ENCODE measurements around the gene DNAJB9. TPM values are rescaled to one million over a fixed set of nuclear protein-coding genes. Genes with fewer than 3 reads are reported as not detected.

DNAJB9 gene
- total and polyA plus RNA-seq, 8 donors, result 26.2 to 34.3 (median 31.4) TPM

DNA sequence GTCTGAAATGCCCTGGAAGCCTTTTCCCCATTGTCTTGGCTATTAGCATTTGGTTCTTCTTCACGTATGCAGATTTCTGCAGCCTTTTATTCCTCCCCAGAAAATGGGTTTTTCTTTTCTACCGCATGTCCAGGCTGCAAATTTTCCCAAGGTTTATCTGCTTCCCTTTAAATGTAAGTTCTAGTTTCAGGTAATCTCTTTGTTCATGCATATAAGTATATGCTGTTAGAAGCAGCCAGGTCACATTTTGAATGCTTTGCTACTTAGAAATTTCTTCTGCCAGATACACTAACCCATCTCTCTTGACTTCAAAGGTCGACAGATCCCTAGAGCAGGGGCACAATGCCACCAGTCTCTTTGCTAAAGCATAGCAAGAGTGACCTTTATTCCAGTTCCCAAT lies 12.5 kb upstream of the DNAJB9 start:
- DNase-seq (no peak), ATAC-seq (no peak)
- no peaks in the 10 kb centered on the region for H3K4me1 ChIP-seq
- intact Hi-C loops (cut with DNase I), result no loop called here
- H3K36me3 ChIP-seq, result no peaks in the 10 kb centered on the region
- H3K27me3 ChIP-seq, result no peaks in the 10 kb centered on the region
- no peak overlapping the region for H3K27ac ChIP-seq
- H3K9me3 ChIP-seq, result peaks cover 0 to 24% of the 10 kb centered on the region in 2 donors
- H3K4me3 ChIP-seq, result no peak overlapping the region
- TF ChIP-seq, protein P1, sequence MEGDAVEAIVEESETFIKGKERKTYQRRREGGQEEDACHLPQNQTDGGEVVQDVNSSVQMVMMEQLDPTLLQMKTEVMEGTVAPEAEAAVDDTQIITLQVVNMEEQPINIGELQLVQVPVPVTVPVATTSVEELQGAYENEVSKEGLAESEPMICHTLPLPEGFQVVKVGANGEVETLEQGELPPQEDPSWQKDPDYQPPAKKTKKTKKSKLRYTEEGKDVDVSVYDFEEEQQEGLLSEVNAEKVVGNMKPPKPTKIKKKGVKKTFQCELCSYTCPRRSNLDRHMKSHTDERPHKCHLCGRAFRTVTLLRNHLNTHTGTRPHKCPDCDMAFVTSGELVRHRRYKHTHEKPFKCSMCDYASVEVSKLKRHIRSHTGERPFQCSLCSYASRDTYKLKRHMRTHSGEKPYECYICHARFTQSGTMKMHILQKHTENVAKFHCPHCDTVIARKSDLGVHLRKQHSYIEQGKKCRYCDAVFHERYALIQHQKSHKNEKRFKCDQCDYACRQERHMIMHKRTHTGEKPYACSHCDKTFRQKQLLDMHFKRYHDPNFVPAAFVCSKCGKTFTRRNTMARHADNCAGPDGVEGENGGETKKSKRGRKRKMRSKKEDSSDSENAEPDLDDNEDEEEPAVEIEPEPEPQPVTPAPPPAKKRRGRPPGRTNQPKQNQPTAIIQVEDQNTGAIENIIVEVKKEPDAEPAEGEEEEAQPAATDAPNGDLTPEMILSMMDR (IDR thresholded peaks at IDR 0.05), result no peak

DNA sequence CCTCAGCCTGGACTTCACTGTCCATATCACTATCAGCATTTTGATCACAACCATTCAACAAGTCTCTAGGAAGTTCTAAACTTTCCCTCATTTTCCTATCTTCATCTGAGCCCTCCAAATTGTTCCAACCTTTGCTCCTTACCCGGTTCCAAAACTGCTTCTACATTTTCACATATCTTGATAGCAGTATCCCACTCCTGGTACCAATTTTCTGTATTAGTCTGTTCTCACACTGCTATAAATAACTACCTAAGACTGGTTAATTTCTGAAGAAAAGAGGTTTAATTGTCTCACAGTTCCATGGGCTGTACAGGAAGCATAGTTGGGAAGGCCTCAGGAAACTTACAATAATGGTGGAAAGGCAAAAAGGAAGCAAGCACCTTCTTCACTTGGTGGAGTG lies 12.1 kb upstream of the DNAJB9 start:
- H3K4me1 ChIP-seq, result no peaks in the 10 kb centered on the region
- ATAC-seq, result no peak
- TF ChIP-seq, protein P1 (IDR thresholded peaks at IDR 0.05), result no peak

DNA sequence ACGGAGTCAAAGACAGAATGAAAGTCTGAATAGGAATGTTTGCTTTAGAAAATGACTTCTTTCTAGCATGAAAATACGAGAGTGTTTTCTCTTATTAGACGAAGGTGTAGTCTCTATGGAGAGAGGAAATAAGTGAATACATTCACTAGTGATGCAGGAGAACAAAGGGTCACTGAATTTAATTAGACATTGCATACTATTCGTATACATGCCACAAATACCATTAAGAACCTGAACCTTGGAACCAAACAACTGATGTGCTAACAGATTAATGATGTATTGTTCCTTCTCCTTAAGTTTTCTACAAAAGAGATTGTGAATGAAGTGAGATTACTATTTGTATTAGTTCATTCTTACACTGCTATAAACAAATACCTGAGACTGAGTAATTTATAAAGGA lies 10.4 kb upstream of the DNAJB9 start:
- Histone ChIP-seq H3K36me3 (peaks cover 0 to 2% of the 10 kb centered on the region in 2 donors), H3K27ac (no peak overlapping the region), H3K27me3 (no peaks in the 10 kb centered on the region), H3K4me3 (no peak overlapping the region), H3K4me1 (no peaks in the 10 kb centered on the region), H3K9me3 (peaks cover 0 to 24% of the 10 kb centered on the region in 2 donors)
- intact Hi-C loops (cut with DNase I), result no loop called here
- TF ChIP-seq, protein P1 (IDR thresholded peaks at IDR 0.05), result no peak
- DNase-seq (no peak), ATAC-seq (no peak)

More for the DNA sequence above, 12.1 kb upstream of the DNAJB9 start:
- Histone ChIP-seq H3K27me3 (no peaks in the 10 kb centered on the region), H3K36me3 (no peaks in the 10 kb centered on the region), H3K4me3 (no peak overlapping the region), H3K9me3 (peaks cover 0 to 24% of the 10 kb centered on the region in 2 donors), H3K27ac (no peak overlapping the region)
- intact Hi-C loops (cut with DNase I), result no loop called here
- no peak for DNase-seq

DNA sequence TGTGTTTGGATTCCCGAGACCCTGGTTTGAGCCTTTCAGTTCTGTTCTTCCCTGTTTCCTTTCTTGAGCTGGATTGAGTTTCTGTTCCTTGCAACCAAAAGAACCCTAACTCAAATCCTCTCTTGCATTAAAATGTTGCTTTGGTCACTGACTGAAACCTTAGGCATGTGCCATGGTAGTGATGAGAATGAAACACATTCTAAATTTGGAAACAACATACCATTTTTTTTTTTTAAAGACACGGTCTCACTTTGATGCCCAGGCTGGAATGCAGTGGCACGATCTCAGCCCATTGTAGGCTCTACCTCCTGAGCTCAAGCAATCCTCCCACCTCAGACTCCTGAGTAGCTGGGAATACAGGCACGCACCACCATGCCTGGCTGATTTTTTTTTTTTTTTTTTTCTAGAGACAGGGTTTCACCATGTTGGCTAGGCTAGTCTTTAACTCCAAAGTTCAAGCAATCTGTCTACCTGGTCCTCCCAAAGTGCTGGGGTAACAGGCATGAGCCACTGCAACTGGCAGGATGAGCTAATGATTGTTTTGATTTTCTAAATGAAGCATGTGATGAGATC lies 8.5 kb upstream of the DNAJB9 start:
- Histone ChIP-seq H3K4me1 (no peaks in the 10 kb centered on the region), H3K36me3 (peaks cover 0 to 7% of the 10 kb centered on the region in 2 donors), H3K4me3 (no peak overlapping the region), H3K27me3 (no peaks in the 10 kb centered on the region), H3K27ac (no peak overlapping the region), H3K9me3 (peaks cover 0 to 24% of the 10 kb centered on the region in 2 donors)
- no peak for DNase-seq
- TF ChIP-seq, protein P1 (IDR thresholded peaks at IDR 0.05), result no peak
- intact Hi-C loops (cut with DNase I), result no loop called here
- ATAC-seq, result no peak

DNA sequence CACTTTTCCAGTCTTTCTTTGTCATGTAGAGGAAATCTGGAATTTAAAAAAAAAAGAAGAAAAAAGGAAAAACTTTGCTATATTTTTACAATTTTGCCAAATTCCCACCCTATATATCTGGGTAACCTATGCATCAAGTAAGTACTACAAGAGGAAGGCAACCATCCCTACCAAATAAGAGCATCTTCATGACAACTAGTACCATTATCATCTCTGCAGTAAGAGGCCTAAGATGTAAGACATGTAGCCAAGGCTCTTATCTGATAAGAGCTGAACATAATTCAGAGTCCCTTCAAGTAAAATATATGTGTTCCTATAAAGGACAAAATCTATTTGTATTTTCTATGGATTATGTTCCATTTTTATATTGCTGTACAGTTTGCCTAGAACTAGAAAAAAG lies 3.7 kb upstream of the DNAJB9 start:
- Histone ChIP-seq H3K27me3 (no peaks in the 10 kb centered on the region), H3K9me3 (no peaks in the 10 kb centered on the region), H3K36me3 (peaks cover 0 to 7% of the 10 kb centered on the region in 2 donors), H3K27ac (no peak overlapping the region), H3K4me3 (no peak overlapping the region), H3K4me1 (peaks cover 12 to 26% of the 10 kb centered on the region in 2 donors)
- ATAC-seq (no peak), DNase-seq (no peak)
- TF ChIP-seq, protein P1 (IDR thresholded peaks at IDR 0.05), result no peak
- intact Hi-C loops (cut with DNase I), result no loop called here
